ENCODE results near the gene SPG21. TPM values are rescaled to one million over a fixed set of nuclear protein-coding genes. Genes with fewer than 3 reads are reported as not detected.

SPG21 gene
- polyA plus RNA-seq (2013, experiment 1 of 2), result 73.0 TPM
- polyA plus RNA-seq (2013, experiment 2 of 2), result 75.2 TPM

- H3K4me1 ChIP-seq (ENCODE audit: control insufficient read depth in 2 of 2, insufficient read depth in 1 of 2, low read depth in 1 of 2, low read length in 2 of 2), result peaks cover 3 to 4% of the 10 kb centered on the region in 2 donors
- WGBS, 2 donors (ENCODE audit: extremely low coverage in 2 of 2, insufficient read length in 2 of 2, insufficient replicate concordance in 1 of 2), result no CpG with 5 or more reads among the region's 75 CpGs
- H3K79me1 ChIP-seq (ENCODE audit: low read depth, low read length), result peaks cover 3% of the 10 kb centered on the region
- peak within 1 kb of the TSS; percentile 96 for H2AFZ ChIP-seq (ENCODE audit: low read length)
- H3K14ac ChIP-seq (ENCODE audit: low read length), result peak within 1 kb of the TSS; percentile 94
- peak within 1 kb of the TSS; percentile 95 for H3K9ac ChIP-seq (ENCODE audit: low read depth, low read length, poor library complexity)
- peak within 1 kb of the TSS; percentile 84 for H3K4ac ChIP-seq (ENCODE audit: low read length)
- H2AK5ac ChIP-seq (ENCODE audit: low read depth, low read length), result no peak within 1 kb of the TSS
- no peak within 1 kb of the TSS for H2BK12ac ChIP-seq (ENCODE audit: low read length)
- H3K18ac ChIP-seq (ENCODE audit: low read length), result peak within 1 kb of the TSS; percentile 96
- H3K4me2 ChIP-seq (ENCODE audit: insufficient read depth, low read length, poor library complexity, severe bottlenecking), result peak within 1 kb of the TSS; percentile 89
- H2BK15ac ChIP-seq (ENCODE audit: low read length), result peak within 1 kb of the TSS; percentile 91
- H3K27me3 ChIP-seq (ENCODE audit: control insufficient read depth in 3 of 3, insufficient read depth in 3 of 3, low read depth in 1 of 3, low read length in 3 of 3), result no peaks in the 10 kb centered on the region
- no peaks in the 10 kb centered on the region for H3K9me3 ChIP-seq (replicated peaks in 1 of 2; ENCODE audit: control insufficient read depth in 2 of 2, insufficient read depth in 1 of 2, low read depth in 1 of 2, low read length in 2 of 2)
- H4K8ac ChIP-seq (ENCODE audit: low read depth, low read length), result no peak within 1 kb of the TSS
- peak within 1 kb of the TSS; percentile 95 for H3K23ac ChIP-seq (ENCODE audit: low read depth, low read length, poor library complexity)
- DNase-seq (ENCODE audit: low spot score), result peak; percentile 85
- peaks cover 0 to 10% of the 10 kb centered on the region in 2 donors for H3K36me3 ChIP-seq (replicated peaks in 1 of 2; ENCODE audit: control insufficient read depth in 2 of 2, insufficient read depth in 2 of 2, low read length in 2 of 2)
- H4K91ac ChIP-seq (ENCODE audit: low read depth, low read length, poor library complexity), result peak within 1 kb of the TSS; percentile 72
- H3K4me3 ChIP-seq (ENCODE audit: low read length in 2 of 2), result peak within 1 kb of the TSS; percentile 94 to 95
- peak within 1 kb of the TSS; percentile 72 for H2BK120ac ChIP-seq (ENCODE audit: low read depth, low read length)
- H2BK5ac ChIP-seq (ENCODE audit: low read length), result peak within 1 kb of the TSS; percentile 94
- peak within 1 kb of the TSS; percentile 79 for H3K27ac ChIP-seq (replicated peaks; ENCODE audit: low read length)
These were observed at the start of gene SPG21 for GRCh38 chr15:64989416-64990167. TSS of gene SPG21 (minus strand) at chr15:64989914. CDS start at chr15:64983569, 6,345 bp downstream.

GRCh38 chr15:65038836-65039235 lies 49.1 kb upstream of the SPG21 start:
- Histone ChIP-seq H3K9ac (ENCODE audit: low read depth, low read length, poor library complexity) (peak overlapping the region; percentile 68), H3K4ac (ENCODE audit: low read length) (no peak overlapping the region), H4K8ac (ENCODE audit: low read depth, low read length) (no peak overlapping the region), H3K23ac (ENCODE audit: low read depth, low read length, poor library complexity) (no peak overlapping the region), H2BK12ac (ENCODE audit: low read length) (no peak overlapping the region), H3K4me1 (ENCODE audit: control insufficient read depth in 2 of 2, insufficient read depth in 1 of 2, low read depth in 1 of 2, low read length in 2 of 2) (peaks cover 0 to 4% of the 10 kb centered on the region in 2 donors), H3K4me2 (ENCODE audit: insufficient read depth, low read length, poor library complexity, severe bottlenecking) (no peak overlapping the region), H2AK5ac (ENCODE audit: low read depth, low read length) (no peak overlapping the region), H2BK15ac (ENCODE audit: low read length) (no peak overlapping the region), H3K18ac (ENCODE audit: low read length) (no peak overlapping the region), H2BK5ac (ENCODE audit: low read length) (no peak overlapping the region), H3K27ac (replicated peaks; ENCODE audit: low read length) (no peak overlapping the region), H2AFZ (ENCODE audit: low read length) (peak overlapping the region; percentile 37), H3K79me1 (ENCODE audit: low read depth, low read length) (no peaks in the 10 kb centered on the region), H2BK120ac (ENCODE audit: low read depth, low read length) (no peak overlapping the region), H3K36me3 (replicated peaks in 1 of 2; ENCODE audit: control insufficient read depth in 2 of 2, insufficient read depth in 2 of 2, low read length in 2 of 2) (no peaks in the 10 kb centered on the region), H3K9me3 (replicated peaks in 1 of 2; ENCODE audit: control insufficient read depth in 2 of 2, insufficient read depth in 1 of 2, low read depth in 1 of 2, low read length in 2 of 2) (no peaks in the 10 kb centered on the region), H3K4me3 (ENCODE audit: low read length in 2 of 2) (peak overlapping the region in 1 of 2 donors; percentile 12), H3K27me3 (ENCODE audit: control insufficient read depth in 3 of 3, insufficient read depth in 3 of 3, low read depth in 1 of 3, low read length in 3 of 3) (peaks cover 0 to 15% (median 3%) of the 10 kb centered on the region in 3 experiments), H4K91ac (ENCODE audit: low read depth, low read length, poor library complexity) (no peak overlapping the region), H3K14ac (ENCODE audit: low read length) (peak overlapping the region; percentile 22)
- no peak for DNase-seq (ENCODE audit: low spot score)
- WGBS, 2 donors (ENCODE audit: extremely low coverage in 2 of 2, insufficient read length in 2 of 2, insufficient replicate concordance in 1 of 2), result no CpG with 5 or more reads among the region's 5 CpGs

GRCh38 chr15:65038428-65038827 lies 48.7 kb upstream of the SPG21 start:
- H4K8ac ChIP-seq (ENCODE audit: low read depth, low read length), result no peak overlapping the region
- H2BK15ac ChIP-seq (ENCODE audit: low read length), result no peak overlapping the region
- no peak overlapping the region for H3K4ac ChIP-seq (ENCODE audit: low read length)
- no peak overlapping the region for H4K91ac ChIP-seq (ENCODE audit: low read depth, low read length, poor library complexity)
- no peaks in the 10 kb centered on the region for H3K36me3 ChIP-seq (replicated peaks in 1 of 2; ENCODE audit: control insufficient read depth in 2 of 2, insufficient read depth in 2 of 2, low read length in 2 of 2)
- no peak overlapping the region for H2AK5ac ChIP-seq (ENCODE audit: low read depth, low read length)
- no CpG with 5 or more reads among the region's 3 CpGs for WGBS, 2 donors (ENCODE audit: extremely low coverage in 2 of 2, insufficient read length in 2 of 2, insufficient replicate concordance in 1 of 2)
- H2BK5ac ChIP-seq (ENCODE audit: low read length), result no peak overlapping the region
- H3K23ac ChIP-seq (ENCODE audit: low read depth, low read length, poor library complexity), result no peak overlapping the region
- H2AFZ ChIP-seq (ENCODE audit: low read length), result no peak overlapping the region
- H2BK120ac ChIP-seq (ENCODE audit: low read depth, low read length), result no peak overlapping the region
- H3K4me3 ChIP-seq (ENCODE audit: low read length in 2 of 2), result no peak overlapping the region
- no peak overlapping the region for H3K4me2 ChIP-seq (ENCODE audit: insufficient read depth, low read length, poor library complexity, severe bottlenecking)
- H3K27ac ChIP-seq (replicated peaks; ENCODE audit: low read length), result no peak overlapping the region
- no peak overlapping the region for H3K9ac ChIP-seq (ENCODE audit: low read depth, low read length, poor library complexity)
- H3K27me3 ChIP-seq (ENCODE audit: control insufficient read depth in 3 of 3, insufficient read depth in 3 of 3, low read depth in 1 of 3, low read length in 3 of 3), result peaks cover 0 to 15% (median 3%) of the 10 kb centered on the region in 3 experiments
- no peaks in the 10 kb centered on the region for H3K79me1 ChIP-seq (ENCODE audit: low read depth, low read length)
- no peak overlapping the region for H3K18ac ChIP-seq (ENCODE audit: low read length)
- H3K14ac ChIP-seq (ENCODE audit: low read length), result no peak overlapping the region
- H3K9me3 ChIP-seq (replicated peaks in 1 of 2; ENCODE audit: control insufficient read depth in 2 of 2, insufficient read depth in 1 of 2, low read depth in 1 of 2, low read length in 2 of 2), result no peaks in the 10 kb centered on the region
- H2BK12ac ChIP-seq (ENCODE audit: low read length), result no peak overlapping the region
- DNase-seq (ENCODE audit: low spot score), result no peak
- H3K4me1 ChIP-seq (ENCODE audit: control insufficient read depth in 2 of 2, insufficient read depth in 1 of 2, low read depth in 1 of 2, low read length in 2 of 2), result peaks cover 0 to 4% of the 10 kb centered on the region in 2 donors

- no peak overlapping the region for H2BK15ac ChIP-seq (ENCODE audit: low read length)
- no CpG with 5 or more reads among the region's 1 CpG for WGBS, 2 donors (ENCODE audit: extremely low coverage in 2 of 2, insufficient read length in 2 of 2, insufficient replicate concordance in 1 of 2)
- no peak overlapping the region for H3K27ac ChIP-seq (replicated peaks; ENCODE audit: low read length)
- no peak overlapping the region for H3K18ac ChIP-seq (ENCODE audit: low read length)
- no peaks in the 10 kb centered on the region for H3K9me3 ChIP-seq (replicated peaks in 1 of 2; ENCODE audit: control insufficient read depth in 2 of 2, insufficient read depth in 1 of 2, low read depth in 1 of 2, low read length in 2 of 2)
- no peak overlapping the region for H3K4ac ChIP-seq (ENCODE audit: low read length)
- no peak overlapping the region for H2BK12ac ChIP-seq (ENCODE audit: low read length)
- H3K9ac ChIP-seq (ENCODE audit: low read depth, low read length, poor library complexity), result no peak overlapping the region
- DNase-seq (ENCODE audit: low spot score), result no peak
- H3K23ac ChIP-seq (ENCODE audit: low read depth, low read length, poor library complexity), result no peak overlapping the region
- no peak overlapping the region for H4K91ac ChIP-seq (ENCODE audit: low read depth, low read length, poor library complexity)
- no peak overlapping the region for H3K4me3 ChIP-seq (ENCODE audit: low read length in 2 of 2)
- H2BK120ac ChIP-seq (ENCODE audit: low read depth, low read length), result no peak overlapping the region
- H2AFZ ChIP-seq (ENCODE audit: low read length), result no peak overlapping the region
- no peak overlapping the region for H2AK5ac ChIP-seq (ENCODE audit: low read depth, low read length)
- no peak overlapping the region for H4K8ac ChIP-seq (ENCODE audit: low read depth, low read length)
- no peaks in the 10 kb centered on the region for H3K79me1 ChIP-seq (ENCODE audit: low read depth, low read length)
- no peak overlapping the region for H2BK5ac ChIP-seq (ENCODE audit: low read length)
- H3K36me3 ChIP-seq (replicated peaks in 1 of 2; ENCODE audit: control insufficient read depth in 2 of 2, insufficient read depth in 2 of 2, low read length in 2 of 2), result no peaks in the 10 kb centered on the region
- H3K27me3 ChIP-seq (ENCODE audit: control insufficient read depth in 3 of 3, insufficient read depth in 3 of 3, low read depth in 1 of 3, low read length in 3 of 3), result peaks cover 0 to 4% (median 3%) of the 10 kb centered on the region in 3 experiments
- H3K14ac ChIP-seq (ENCODE audit: low read length), result no peak overlapping the region
- no peak overlapping the region for H3K4me2 ChIP-seq (ENCODE audit: insufficient read depth, low read length, poor library complexity, severe bottlenecking)
- peaks cover 0 to 11% of the 10 kb centered on the region in 2 donors for H3K4me1 ChIP-seq (ENCODE audit: control insufficient read depth in 2 of 2, insufficient read depth in 1 of 2, low read depth in 1 of 2, low read length in 2 of 2)
These were observed 47.6 kb upstream of the SPG21 start for GRCh38 chr15:65037309-65037708.
